HepG2 (cell line): ENCODE measurements around the gene PDCD1LG2. TPM values are rescaled to one million over a fixed set of nuclear protein-coding genes. Genes with fewer than 3 reads are reported as not detected.

ENCODE experiments used
- ATAC-seq: fragments of 200-7000 bp; cut with Tn5 transposase; 3 replicates; pipeline ENCODE4 v1.9.1; 2020; ENCODE audit warnings: mild to moderate bottlenecking, moderate library complexity
- BruUV-seq: library from RNA; stranded (reverse); fragments of 400-500 nt; replicated peaks from 2 replicates; lab custom pipeline; 2021; lab: Mats Ljungman, UMichigan
- CTCF ChIA-PET: fragments of 300-600 bp; formaldehyde crosslinking; extraction: SDS; loops from one replicate; lab custom pipeline; 2021; ENCODE audit warnings: low total read pairs, inconsistent platforms, low intra/inter-chr PET ratio; lab: Yijun Ruan, JAX
- POLR2A ChIA-PET: fragments of 350-600 bp; sonication (Branson Sonifier 250); formaldehyde crosslinking; loops from one replicate; lab custom pipeline; 2020; ENCODE audit warnings: antibody characterized with exemption, inconsistent platforms; lab: Yijun Ruan, JAX
- DNase-seq: peaks from one replicate; pipeline ENCODE4 v3.0.0-alpha.2; 2015; ENCODE audit warnings: low spot score
- FAIRE-seq: peaks from 3 replicates; lab custom pipeline; 2011; peaks lifted over from hg19 to GRCh38; lab: Jason Lieb, UNC
- H2AFZ ChIP-seq: one replicate; pipeline ENCODE4 v1.6.1; 2011; ENCODE audit warnings: low read length, inconsistent platforms
- H3K27ac ChIP-seq: fragments of 300-600 bp; 3 replicates; pipeline ENCODE4 v1.8.0; 2011; ENCODE audit warnings: mixed run types, mild to moderate bottlenecking, mixed read lengths, low read length, inconsistent platforms; ENCODE audit not compliant: insufficient read depth; ENCODE audit errors: extremely low read length
- H3K27me3 ChIP-seq, 2 experiments: fragments of 200-600 bp in 1 of 2; 2 replicates in 1 of 2; 3 replicates in 1 of 2; pipeline versions ENCODE4 v1.6.0 to v1.8.0; 2011; ENCODE audit warnings: low read length in 2 of 2, mild to moderate bottlenecking in 2 of 2, moderate library complexity in 2 of 2, inconsistent platforms in 1 of 2; ENCODE audit not compliant: insufficient read depth in 2 of 2, control insufficient read depth in 1 of 2
- H3K36me3 ChIP-seq, 2 experiments: fragments of 200-600 bp in 1 of 2; replicated peaks in 1 of 2; 2 replicates in 1 of 2; 3 replicates in 1 of 2; pipeline versions ENCODE4 v1.5.1 to v1.8.0; 2011; ENCODE audit warnings: low read length in 2 of 2, inconsistent platforms in 1 of 2; ENCODE audit not compliant: insufficient read depth in 2 of 2, control insufficient read depth in 1 of 2
- H3K4me1 ChIP-seq: 2 replicates; pipeline ENCODE4 v1.5.1; 2012; ENCODE audit warnings: low read length, inconsistent platforms; ENCODE audit not compliant: insufficient read depth
- H3K4me2 ChIP-seq: 2 replicates; pipeline ENCODE4 v1.6.0; 2011; ENCODE audit warnings: low read depth, low read length, inconsistent platforms
- H3K4me3 ChIP-seq, 3 experiments: fragments of 200-600 bp in 1 of 3; sonication (generic), shearing (Covaris generic) in 1 of 3; replicated peaks in 1 of 3; 2 replicates each; pipeline ENCODE4 v1.5.1; 2011 to 2016; ENCODE audit warnings: low read length in 3 of 3, inconsistent platforms in 2 of 3, low read depth in 2 of 3, mild to moderate bottlenecking in 2 of 3, control low read depth in 1 of 3, mixed read lengths in 1 of 3; ENCODE audit not compliant: insufficient read depth in 1 of 3
- H3K79me2 ChIP-seq: one replicate; pipeline ENCODE4 v1.6.1; 2011; ENCODE audit warnings: low read length, inconsistent platforms; ENCODE audit not compliant: insufficient read depth
- H3K9ac ChIP-seq: 2 replicates; pipeline ENCODE4 v1.6.0; 2011; ENCODE audit warnings: mild to moderate bottlenecking, low read depth, low read length, inconsistent platforms; ENCODE audit not compliant: insufficient read depth
- H3K9me3 ChIP-seq: 2 replicates; pipeline ENCODE4 v1.5.1; 2012; ENCODE audit warnings: mild to moderate bottlenecking, low read length
- H4K20me1 ChIP-seq: 2 replicates; pipeline ENCODE4 v1.6.0; 2011; ENCODE audit warnings: inconsistent platforms, mild to moderate bottlenecking, low read length, moderate library complexity; ENCODE audit not compliant: insufficient read depth
- ARHGAP35 ChIP-seq: sonication (generic); formaldehyde crosslinking; IDR thresholded peaks from 2 replicates; pipeline ENCODE4 v1.9.0; 2022; ENCODE audit warnings: mild to moderate bottlenecking, inconsistent platforms, moderate library complexity, missing genetic modification reagents, borderline replicate concordance
- ELF4 ChIP-seq: sonication (generic); formaldehyde crosslinking; IDR thresholded peaks from 2 replicates; pipeline ENCODE4 v1.5.0; 2020; ENCODE audit warnings: missing genetic modification reagents, mild to moderate bottlenecking, moderate library complexity, borderline replicate concordance
- MIER3 ChIP-seq: IDR thresholded peaks from 2 replicates; pipeline ENCODE4 v1.6.1; 2016; ENCODE audit warnings: missing compliant biosample characterization, borderline replicate concordance
- MYNN ChIP-seq: sonication (generic); formaldehyde crosslinking; IDR thresholded peaks from 2 replicates; pipeline ENCODE4 v1.4.0; 2020; ENCODE audit warnings: mild to moderate bottlenecking, low read depth, missing genetic modification reagents
- ZBTB14 ChIP-seq: sonication (generic); formaldehyde crosslinking; IDR thresholded peaks from 2 replicates; pipeline ENCODE4 v1.4.0; 2020; ENCODE audit warnings: missing genetic modification reagents
- ZBTB2 ChIP-seq: sonication (generic); formaldehyde crosslinking; IDR thresholded peaks from 2 replicates; pipeline ENCODE4 v1.8.0; 2022; ENCODE audit warnings: low read depth, missing genetic modification reagents
- ZNF260 ChIP-seq: sonication (generic); formaldehyde crosslinking; IDR thresholded peaks from 2 replicates; pipeline ENCODE4 v1.4.0; 2020; ENCODE audit warnings: missing genetic modification reagents, low read depth, mild to moderate bottlenecking, borderline replicate concordance
- WGBS: methylation state at CpG from one replicate; pipeline ENCODE4 v1.1.6; 2017; ENCODE audit warnings: low lambda C conversion rate; 5-methylcytosine and 5-hydroxymethylcytosine counted together
- in situ Hi-C: cut with HindIII; loops from 2 replicates; pipeline ENCODE4 v1.10.0; 2017; ENCODE audit warnings: low pct_unique_long_range_greater_than_20kb; ENCODE audit not compliant: extremely low pct_ligation_motif_present
- intact Hi-C: fragments of 100-400 bp; cut with micrococcal nuclease; formaldehyde crosslinking; loops from one replicate; pipeline ENCODE4 v1.10.0; 2022; ENCODE audit not compliant: unreplicated experiment
- polyA plus RNA-seq, 8 experiments: library from polyadenylated mRNA; depleted of rRNA in 3 of 8; stranded (reverse) in 7 of 8; unstranded in 1 of 8; fragments of >200 nt; fragmentation: Illumina TruSeq in 4 of 8; extraction: Trizol in 4 of 8; gene quantifications; 2 replicates each; pipeline versions ENCODE4 v1.2.1 to v1.2.3, GENCODE V29; 2011 to 2016; ENCODE audit warnings: low read depth in 4 of 8, missing spikeins in 1 of 8, mixed read lengths in 1 of 8; ENCODE audit not compliant: insufficient read depth in 1 of 8
- total RNA-seq, 5 experiments: library from RNA; depleted of rRNA; stranded (reverse); fragments of >200 nt; fragmentation: Illumina TruSeq; extraction: Trizol; gene quantifications; 2 replicates each; pipeline ENCODE4 v1.2.3, GENCODE V29; 2016; ENCODE audit warnings: low read depth in 1 of 5
- TF ChIP-seq, protein P1 (sequence below): sonication (generic); formaldehyde crosslinking; IDR thresholded peaks from 2 replicates; pipeline ENCODE4 v1.4.0; 2020; ENCODE audit warnings: missing genetic modification reagents, mild to moderate bottlenecking, borderline replicate concordance
- TF ChIP-seq, protein P2 (sequence below): sonication (generic); formaldehyde crosslinking; IDR thresholded peaks from 2 replicates; pipeline ENCODE4 v1.4.0; 2020; ENCODE audit warnings: mild to moderate bottlenecking, missing genetic modification reagents

Gene PDCD1LG2
- total and polyA plus RNA-seq, 2 of the 13 experiments (the other 11 are each of a cell fraction or from before 2014, with no cell fraction given) = not detected

- Histone ChIP-seq H3K27ac (no peak overlapping the region), H3K27me3 (peaks cover 0 to 4% of the 10 kb centered on the region in 2 experiments; a peak in 1 of 5 replicates), H2AFZ (no peak overlapping the region), H3K9ac (no peak overlapping the region), H3K79me2 (no peaks in the 10 kb centered on the region), H3K36me3 (no peaks in the 10 kb centered on the region), H3K9me3 (no peaks in the 10 kb centered on the region), H3K4me2 (no peak overlapping the region), H4K20me1 (no peaks in the 10 kb centered on the region), H3K4me3 (no peak overlapping the region), H3K4me1 (no peaks in the 10 kb centered on the region)
- WGBS = 6% methylated on average over 1 of the region's 1 CpG
- no peak for FAIRE-seq
- in situ Hi-C loops = no loop called here
- TF ChIP-seq ZNF260 = no peak
- TF ChIP-seq, protein P1, sequence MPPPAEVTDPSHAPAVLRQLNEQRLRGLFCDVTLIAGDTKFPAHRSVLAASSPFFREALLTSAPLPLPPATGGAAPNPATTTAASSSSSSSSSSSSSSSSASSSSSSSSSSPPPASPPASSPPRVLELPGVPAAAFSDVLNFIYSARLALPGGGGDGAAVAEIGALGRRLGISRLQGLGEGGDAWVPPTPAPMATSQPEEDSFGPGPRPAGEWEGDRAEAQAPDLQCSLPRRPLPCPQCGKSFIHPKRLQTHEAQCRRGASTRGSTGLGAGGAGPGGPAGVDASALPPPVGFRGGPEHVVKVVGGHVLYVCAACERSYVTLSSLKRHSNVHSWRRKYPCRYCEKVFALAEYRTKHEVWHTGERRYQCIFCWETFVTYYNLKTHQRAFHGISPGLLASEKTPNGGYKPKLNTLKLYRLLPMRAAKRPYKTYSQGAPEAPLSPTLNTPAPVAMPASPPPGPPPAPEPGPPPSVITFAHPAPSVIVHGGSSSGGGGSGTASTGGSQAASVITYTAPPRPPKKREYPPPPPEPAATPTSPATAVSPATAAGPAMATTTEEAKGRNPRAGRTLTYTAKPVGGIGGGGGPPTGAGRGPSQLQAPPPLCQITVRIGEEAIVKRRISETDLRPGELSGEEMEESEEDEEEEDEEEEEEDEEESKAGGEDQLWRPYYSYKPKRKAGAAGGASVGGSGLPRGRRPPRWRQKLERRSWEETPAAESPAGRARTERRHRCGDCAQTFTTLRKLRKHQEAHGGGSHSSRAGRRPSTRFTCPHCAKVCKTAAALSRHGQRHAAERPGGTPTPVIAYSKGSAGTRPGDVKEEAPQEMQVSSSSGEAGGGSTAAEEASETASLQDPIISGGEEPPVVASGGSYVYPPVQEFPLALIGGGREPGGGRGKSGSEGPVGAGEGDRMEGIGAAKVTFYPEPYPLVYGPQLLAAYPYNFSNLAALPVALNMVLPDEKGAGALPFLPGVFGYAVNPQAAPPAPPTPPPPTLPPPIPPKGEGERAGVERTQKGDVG = no peak
- ChIA-PET POLR2A (no interaction called here), CTCF (no interaction called here)
- no peak for ATAC-seq
- intact Hi-C loops = no loop called here
- DNase-seq = no peak
- no TSS peak for BruUV-seq
Observed at GRCh38 chr9:5561828-5562488, 51.6 kb downstream of the PDCD1LG2 start.

DNA sequence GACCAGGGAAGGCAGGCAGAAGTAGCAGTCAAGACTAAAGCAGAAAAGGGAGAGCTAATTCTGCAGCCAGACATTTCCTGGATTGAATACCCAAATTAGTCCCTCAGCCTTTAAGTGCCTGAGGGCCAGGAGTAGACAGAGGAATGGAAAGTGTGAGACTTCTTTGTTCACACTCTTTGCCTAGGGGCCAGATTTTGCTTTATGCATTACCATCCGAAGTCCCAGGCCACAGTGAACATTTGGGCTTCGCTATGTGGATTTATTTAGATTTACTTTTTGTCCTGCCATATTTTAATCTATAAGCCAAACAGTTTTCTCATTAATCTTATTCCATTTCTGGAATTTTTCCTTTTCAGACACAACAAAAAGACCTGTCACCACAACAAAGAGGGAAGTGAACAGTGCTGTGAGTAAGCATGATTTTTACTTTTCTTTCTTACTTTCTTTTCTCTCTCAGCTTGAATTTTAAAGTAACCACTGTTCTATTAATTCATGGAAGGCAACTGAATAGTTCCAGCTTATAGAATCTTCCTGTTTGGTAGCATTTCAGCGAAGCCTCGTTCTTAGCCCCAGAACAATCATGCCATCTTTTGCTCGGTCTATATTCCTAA is 52.6 kb downstream of the PDCD1LG2 start:
- Histone ChIP-seq H3K27ac (no peak overlapping the region), H3K27me3 (peaks cover 0 to 4% of the 10 kb centered on the region in 2 experiments; a peak in 1 of 5 replicates), H3K4me3 (no peak overlapping the region), H3K9me3 (no peaks in the 10 kb centered on the region), H3K36me3 (no peaks in the 10 kb centered on the region), H3K4me2 (no peak overlapping the region), H4K20me1 (no peaks in the 10 kb centered on the region), H3K9ac (no peak overlapping the region), H3K79me2 (no peaks in the 10 kb centered on the region), H3K4me1 (no peaks in the 10 kb centered on the region), H2AFZ (no peak overlapping the region)
- in situ Hi-C loops = no loop called here
- no TSS peak for BruUV-seq
- no peak for DNase-seq
- intact Hi-C loops = no loop called here
- FAIRE-seq = no peak
- POLR2A ChIA-PET = no interaction called here
- 5% methylated on average over 5 of the region's 5 CpGs for WGBS
- no peak for ATAC-seq
- CTCF ChIA-PET = no interaction called here
- TF ChIP-seq, protein P2, sequence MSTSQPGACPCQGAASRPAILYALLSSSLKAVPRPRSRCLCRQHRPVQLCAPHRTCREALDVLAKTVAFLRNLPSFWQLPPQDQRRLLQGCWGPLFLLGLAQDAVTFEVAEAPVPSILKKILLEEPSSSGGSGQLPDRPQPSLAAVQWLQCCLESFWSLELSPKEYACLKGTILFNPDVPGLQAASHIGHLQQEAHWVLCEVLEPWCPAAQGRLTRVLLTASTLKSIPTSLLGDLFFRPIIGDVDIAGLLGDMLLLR (CRISPR knock-in tag) = no peak
- TF ChIP-seq ARHGAP35 (CRISPR knock-in tag) (no peak), MYNN (CRISPR knock-in tag) (no peak), ZBTB14 (no peak), MIER3 (no peak), ZBTB2 (CRISPR knock-in tag) (no peak), ELF4 (CRISPR knock-in tag) (no peak)
